GF-D8 (cell line): ENCODE measurements around the gene KRT75.
"Not testable (repeated sequence)": the region's sequence is repeated elsewhere in the genome, so short reads cannot be mapped to it uniquely, and the experiment has no call there.

ENCODE experiments used
- DNase-seq: peaks from one replicate; lab custom pipeline; 2025; lab: John Stamatoyannopoulos, UW

KRT75 gene

GRCh38 chr12:52434081-52434733 is at the start of gene KRT75:
Gene KRT75, minus strand, starts transcription at chr12:52434371. Its CDS starts 67 bp downstream, at chr12:52434304.
- DNase-seq = no peak

- DNase-seq = no peak
Measured at GRCh38 chr12:52480073-52480472, 45.9 kb upstream of the KRT75 start.

- DNase-seq = no peak
Measured at GRCh38 chr12:52477651-52478050, 43.5 kb upstream of the KRT75 start.

GRCh38 chr12:52474212-52474611 is 40.0 kb upstream of the KRT75 start:
- DNase-seq = no peak

GRCh38 chr12:52473768-52474167 is 39.6 kb upstream of the KRT75 start, which contains the start of gene KRT6C:
Gene KRT6C, minus strand, starts transcription at chr12:52473805. Its CDS starts 68 bp downstream, at chr12:52473737.
- no peak for DNase-seq

GRCh38 chr12:52469853-52470252 is 35.7 kb upstream of the KRT75 start:
- no peak for DNase-seq

- DNase-seq = no peak
Measured at GRCh38 chr12:52464897-52465296, 30.7 kb upstream of the KRT75 start.

- DNase-seq = no peak
Measured at GRCh38 chr12:52461693-52462092, 27.5 kb upstream of the KRT75 start.

GRCh38 chr12:52458861-52459260 is 24.7 kb upstream of the KRT75 start:
- DNase-seq = no peak

- no peak for DNase-seq
Measured at GRCh38 chr12:52455821-52456220, 21.6 kb upstream of the KRT75 start.

GRCh38 chr12:52454411-52455201 is 20.4 kb upstream of the KRT75 start:
- no peak for DNase-seq

- DNase-seq = no peak
Measured at GRCh38 chr12:52452101-52452500, 17.9 kb upstream of the KRT75 start, which contains the start of gene KRT6B. Gene KRT6B, minus strand, starts transcription at chr12:52452146. Its CDS starts 68 bp downstream, at chr12:52452078.

- DNase-seq = no peak
Measured at GRCh38 chr12:52448228-52448627, 14.1 kb upstream of the KRT75 start.

- DNase-seq = not testable (repeated sequence)
Measured at GRCh38 chr12:52447196-52447595, 13.0 kb upstream of the KRT75 start.

GRCh38 chr12:52446367-52447045 is 12.3 kb upstream of the KRT75 start:
- no peak for DNase-seq

- DNase-seq = no peak
Measured at GRCh38 chr12:52445876-52446275, 11.7 kb upstream of the KRT75 start.

- no peak for DNase-seq
Measured at GRCh38 chr12:52444647-52445595, 10.8 kb upstream of the KRT75 start.

GRCh38 chr12:52443966-52444365 is 9.8 kb upstream of the KRT75 start:
- no peak for DNase-seq

GRCh38 chr12:52442600-52443061 is 8.5 kb upstream of the KRT75 start:
- no peak for DNase-seq

- no peak for DNase-seq
Measured at GRCh38 chr12:52441320-52441911, 7.2 kb upstream of the KRT75 start.

- no peak for DNase-seq
Measured at GRCh38 chr12:52440821-52441319, 6.7 kb upstream of the KRT75 start.
